Brain microvascular endothelial cell (primary cell): ENCODE results near the gene PTGFRN.
"Not testable (repeated sequence)": the region's sequence is repeated elsewhere in the genome, so short reads cannot be mapped to it uniquely, and the experiment has no call there.

Experiments
- DNase-seq: peaks from one replicate; pipeline ENCODE4 v3.0.0-alpha.2; 2020
- H3K27ac ChIP-seq: fragments of 250-450 bp; sonication (Bioruptor Pico); 2 replicates; pipeline ENCODE4 v1.5.1; 2020; ENCODE audit warnings: mild to moderate bottlenecking, moderate library complexity
- H3K27me3 ChIP-seq: fragments of 250-450 bp; sonication (Bioruptor Pico); replicated peaks from 2 replicates; pipeline ENCODE4 v1.5.1; 2020; ENCODE audit warnings: mild to moderate bottlenecking
- H3K36me3 ChIP-seq: fragments of 250-450 bp; sonication (Bioruptor Pico); replicated peaks from 2 replicates; pipeline ENCODE4 v1.5.1; 2020; ENCODE audit warnings: mild to moderate bottlenecking
- H3K4me3 ChIP-seq: 2 replicates; pipeline ENCODE4 v1.5.1; 2011; ENCODE audit warnings: low read depth, mild to moderate bottlenecking, control low read depth, low read length, moderate library complexity
- CTCF ChIP-seq: IDR thresholded peaks from 2 replicates; pipeline ENCODE4 v1.5.1; 2011; ENCODE audit warnings: low read depth, mild to moderate bottlenecking, moderate library complexity, low read length, control low read depth, inconsistent platforms; ENCODE audit errors: missing control alignments
- in situ Hi-C: cut with HindIII; loops from 2 replicates; pipeline ENCODE4 v1.10.0; 2017; ENCODE audit warnings: low sequenced_read_pairs, low pct_ligation_motif_present

PTGFRN gene

GRCh38 chr1:116909512-116910378 lies at the start of gene PTGFRN:
TSS of gene PTGFRN (plus strand) at chr1:116909916. CDS start at chr1:116910204, 288 bp downstream.
- H3K27ac ChIP-seq, result peak within 1 kb of the TSS; percentile 57
- H3K27me3 ChIP-seq, result no peaks in the 10 kb centered on the region
- in situ Hi-C loops, result no loop called here
- no peaks in the 10 kb centered on the region for H3K36me3 ChIP-seq
- DNase-seq, result peak; percentile 35
- TF ChIP-seq CTCF, result no peak
- H3K4me3 ChIP-seq, result peak within 1 kb of the TSS; percentile 69

GRCh38 chr1:116860167-116860566 lies 49.5 kb upstream of the PTGFRN start:
- H3K27ac ChIP-seq, DNase-seq, H3K36me3 ChIP-seq, H3K4me3 ChIP-seq, H3K27me3 ChIP-seq, in situ Hi-C loops: not testable (repeated sequence)

GRCh38 chr1:116861137-116861536 lies 48.6 kb upstream of the PTGFRN start:
- DNase-seq, result no peak
- Histone ChIP-seq H3K27ac (no peak overlapping the region), H3K27me3 (no peaks in the 10 kb centered on the region), H3K36me3 (no peaks in the 10 kb centered on the region), H3K4me3 (no peak overlapping the region)
- no peak for TF ChIP-seq CTCF
- in situ Hi-C loops, result no loop called here

- peak; percentile 25 for DNase-seq
- in situ Hi-C loops, H3K27ac ChIP-seq, H3K36me3 ChIP-seq, H3K4me3 ChIP-seq, H3K27me3 ChIP-seq: not testable (repeated sequence)
Observed at GRCh38 chr1:116863031-116863430, 46.7 kb upstream of the PTGFRN start.

GRCh38 chr1:116866478-116866877 lies 43.2 kb upstream of the PTGFRN start:
- DNase-seq, H3K36me3 ChIP-seq, in situ Hi-C loops, H3K27me3 ChIP-seq, H3K4me3 ChIP-seq, H3K27ac ChIP-seq: not testable (repeated sequence)

- no peaks in the 10 kb centered on the region for H3K27me3 ChIP-seq
Observed at GRCh38 chr1:116868385-116868784, 41.3 kb upstream of the PTGFRN start.

GRCh38 chr1:116869611-116870010 lies 40.1 kb upstream of the PTGFRN start:
- no peak for TF ChIP-seq CTCF
- no peak overlapping the region for H3K4me3 ChIP-seq
- DNase-seq, result no peak
- no peaks in the 10 kb centered on the region for H3K27me3 ChIP-seq
- H3K27ac ChIP-seq, result no peak overlapping the region
- in situ Hi-C loops, result no loop called here
- no peaks in the 10 kb centered on the region for H3K36me3 ChIP-seq

More at GRCh38 chr1:116868385-116868784, 41.3 kb upstream of the PTGFRN start:
- no peak for TF ChIP-seq CTCF
- Histone ChIP-seq H3K27ac (no peak overlapping the region), H3K36me3 (no peaks in the 10 kb centered on the region), H3K4me3 (no peak overlapping the region)
- in situ Hi-C loops, result no loop called here
- peak; percentile 45 for DNase-seq
